GM21381 (cell line): ENCODE measurements around the gene PCDHGB6.
"Not testable (repeated sequence)": the region's sequence is repeated elsewhere in the genome, so short reads cannot be mapped to it uniquely, and the experiment has no call there.

Experiments
- ATAC-seq: cut with Tn5 transposase; IDR thresholded peaks from one replicate; pipeline ENCODE4 v1.9.1; 2021; ENCODE audit warnings: mild to moderate bottlenecking, moderate library complexity; ENCODE audit not compliant: unreplicated experiment

PCDHGB6 gene

GRCh38 chr5:141417494-141418172 lies 9.8 kb downstream of the PCDHGB6 start, which contains the start of gene PCDHGB7:
PCDHGB7 (plus strand) TSS chr5:141417677; CDS start chr5:141417860, 183 bp downstream.
- peak; percentile 79 for ATAC-seq

GRCh38 chr5:141419074-141419880 lies 11.5 kb downstream of the PCDHGB6 start:
- no peak for ATAC-seq

GRCh38 chr5:141420855-141421488 lies 13.2 kb downstream of the PCDHGB6 start, which contains the start of gene PCDHGA11:
PCDHGA11 (plus strand) TSS chr5:141421051; CDS start chr5:141421228, 177 bp downstream.
- ATAC-seq = no peak

- ATAC-seq = no peak
These were observed 13.7 kb downstream of the PCDHGB6 start for GRCh38 chr5:141421489-141421855.

GRCh38 chr5:141422742-141423291 lies 15.0 kb downstream of the PCDHGB6 start:
- no peak for ATAC-seq

GRCh38 chr5:141427783-141428426 lies 20.1 kb downstream of the PCDHGB6 start:
- no peak for ATAC-seq

- peak; percentile 71 for ATAC-seq
These were observed 22.7 kb downstream of the PCDHGB6 start, which contains the start of gene PCDHGA12 for GRCh38 chr5:141430332-141431113. PCDHGA12 (plus strand) TSS chr5:141430507; CDS start chr5:141430760, 253 bp downstream.

GRCh38 chr5:141431286-141431685 lies 23.5 kb downstream of the PCDHGB6 start:
- no peak for ATAC-seq

- ATAC-seq = not testable (repeated sequence)
These were observed 24.5 kb downstream of the PCDHGB6 start for GRCh38 chr5:141432308-141432707.

- ATAC-seq = not testable (repeated sequence)
These were observed 24.9 kb downstream of the PCDHGB6 start for GRCh38 chr5:141432726-141433125.

GRCh38 chr5:141434006-141434405 lies 26.2 kb downstream of the PCDHGB6 start:
- ATAC-seq = no peak

GRCh38 chr5:141437221-141437620 lies 29.4 kb downstream of the PCDHGB6 start:
- no peak for ATAC-seq

- no peak for ATAC-seq
These were observed 31.8 kb downstream of the PCDHGB6 start for GRCh38 chr5:141439411-141440141.

GRCh38 chr5:141440341-141440740 lies 32.5 kb downstream of the PCDHGB6 start:
- ATAC-seq = no peak

- ATAC-seq = no peak
These were observed 33.9 kb downstream of the PCDHGB6 start for GRCh38 chr5:141441571-141442170.
